Fibroblast of lung (primary cell): ENCODE results near the gene RPL7A.

Source experiments
- EZH2 ChIP-seq: IDR thresholded peaks from 2 replicates; pipeline ENCODE4 v1.5.1; 2012; ENCODE audit warnings: low read length, control low read depth, mild to moderate bottlenecking; ENCODE audit errors: missing control alignments
- TF ChIP-seq, protein P1 (sequence below), 2 donors: IDR thresholded peaks in 1 of 2; conservative IDR thresholded peaks in 1 of 2; 1 replicate in 1 of 2; 2 replicates in 1 of 2; pipeline ENCODE4 v1.5.1; 2011 to 2012; ENCODE audit warnings: low read length in 2 of 2, control low read depth in 1 of 2, inconsistent platforms in 1 of 2, low read depth in 1 of 2, mild to moderate bottlenecking in 1 of 2

DNA sequence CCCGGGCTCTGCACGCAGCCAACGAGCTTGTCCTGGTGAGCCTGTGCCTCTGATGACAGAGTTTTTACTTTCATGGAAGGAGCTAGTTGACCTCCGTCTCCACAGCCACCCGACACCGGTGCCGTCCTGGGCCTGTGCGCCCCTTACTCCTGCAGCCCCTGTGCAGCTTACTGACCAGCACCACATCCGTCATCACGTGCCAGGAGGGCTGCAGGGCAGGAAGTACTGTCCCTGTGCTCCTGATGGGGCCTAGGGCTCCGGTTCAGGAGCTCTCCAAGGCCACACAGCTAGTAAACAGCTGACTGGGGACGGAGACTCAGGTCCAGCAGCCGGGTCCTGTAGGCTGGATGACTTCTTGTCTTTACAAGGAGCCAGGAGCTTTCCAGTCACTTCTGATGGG is 38.3 kb downstream of the RPL7A start:
- TF ChIP-seq, protein P1, sequence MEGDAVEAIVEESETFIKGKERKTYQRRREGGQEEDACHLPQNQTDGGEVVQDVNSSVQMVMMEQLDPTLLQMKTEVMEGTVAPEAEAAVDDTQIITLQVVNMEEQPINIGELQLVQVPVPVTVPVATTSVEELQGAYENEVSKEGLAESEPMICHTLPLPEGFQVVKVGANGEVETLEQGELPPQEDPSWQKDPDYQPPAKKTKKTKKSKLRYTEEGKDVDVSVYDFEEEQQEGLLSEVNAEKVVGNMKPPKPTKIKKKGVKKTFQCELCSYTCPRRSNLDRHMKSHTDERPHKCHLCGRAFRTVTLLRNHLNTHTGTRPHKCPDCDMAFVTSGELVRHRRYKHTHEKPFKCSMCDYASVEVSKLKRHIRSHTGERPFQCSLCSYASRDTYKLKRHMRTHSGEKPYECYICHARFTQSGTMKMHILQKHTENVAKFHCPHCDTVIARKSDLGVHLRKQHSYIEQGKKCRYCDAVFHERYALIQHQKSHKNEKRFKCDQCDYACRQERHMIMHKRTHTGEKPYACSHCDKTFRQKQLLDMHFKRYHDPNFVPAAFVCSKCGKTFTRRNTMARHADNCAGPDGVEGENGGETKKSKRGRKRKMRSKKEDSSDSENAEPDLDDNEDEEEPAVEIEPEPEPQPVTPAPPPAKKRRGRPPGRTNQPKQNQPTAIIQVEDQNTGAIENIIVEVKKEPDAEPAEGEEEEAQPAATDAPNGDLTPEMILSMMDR (conservative IDR thresholded peaks at IDR 0.05 in 1 of 2, IDR thresholded peaks at IDR 0.05 in 1 of 2; ENCODE audit: low read depth in 1 of 2, low read length in 2 of 2): no peak
- TF ChIP-seq EZH2: no peak
